ENCODE results near the gene CSMD2.

CSMD2 gene

GRCh38 chr1:33895976-33896375 lies 269.1 kb downstream of the CSMD2 start:
- no peak overlapping the region for H3K4me3 ChIP-seq (ENCODE audit: low read depth, low read length)
- TF ChIP-seq CTCF (IDR thresholded peaks at IDR 0.05; ENCODE audit: low read depth, low read length), result no peak

GRCh38 chr1:33895396-33895795 lies 269.6 kb downstream of the CSMD2 start:
- H3K4me3 ChIP-seq (ENCODE audit: low read depth, low read length), result no peak overlapping the region
- TF ChIP-seq CTCF (IDR thresholded peaks at IDR 0.05; ENCODE audit: low read depth, low read length), result no peak

- H3K4me3 ChIP-seq (ENCODE audit: low read depth, low read length), result no peak overlapping the region
- TF ChIP-seq CTCF (IDR thresholded peaks at IDR 0.05; ENCODE audit: low read depth, low read length), result no peak
Measured at GRCh38 chr1:33893147-33893830, 271.7 kb downstream of the CSMD2 start.

GRCh38 chr1:33886496-33886895 lies 278.5 kb downstream of the CSMD2 start:
- no peak overlapping the region for H3K4me3 ChIP-seq (ENCODE audit: low read depth, low read length)
- TF ChIP-seq CTCF (IDR thresholded peaks at IDR 0.05; ENCODE audit: low read depth, low read length), result no peak

- H3K4me3 ChIP-seq (ENCODE audit: low read depth, low read length), result no peak overlapping the region
- TF ChIP-seq CTCF (IDR thresholded peaks at IDR 0.05; ENCODE audit: low read depth, low read length), result no peak
Measured at GRCh38 chr1:33880305-33880704, 284.7 kb downstream of the CSMD2 start.

GRCh38 chr1:33878392-33878791 lies 286.6 kb downstream of the CSMD2 start:
- H3K4me3 ChIP-seq (ENCODE audit: low read depth, low read length), result no peak overlapping the region
- TF ChIP-seq CTCF (IDR thresholded peaks at IDR 0.05; ENCODE audit: low read depth, low read length), result no peak

GRCh38 chr1:33876970-33877650 lies 287.9 kb downstream of the CSMD2 start:
- TF ChIP-seq CTCF (IDR thresholded peaks at IDR 0.05; ENCODE audit: low read depth, low read length), result no peak
- H3K4me3 ChIP-seq (ENCODE audit: low read depth, low read length), result no peak overlapping the region

Measured in WI38 (cell line).